Neural crest cell (in vitro differentiated cells): Measurements from ENCODE around the gene PIK3CG. TPM values are rescaled to one million over a fixed set of nuclear protein-coding genes. Genes with fewer than 3 reads are reported as not detected.
"Not testable (repeated sequence)": the region's sequence is repeated elsewhere in the genome, so short reads cannot be mapped to it uniquely, and the experiment has no call there.

Source experiments
- DNase-seq: peaks from one replicate; pipeline ENCODE4 v3.0.0; 2021; ENCODE audit warnings: low read depth, mixed read lengths, low spot score
- H3K27ac Mint-ChIP-seq: one replicate; pipeline ENCODE4 v1.8.0; 2021; ENCODE audit warnings: mild to moderate bottlenecking, mixed read lengths; ENCODE audit not compliant: unreplicated experiment
- H3K27me3 Mint-ChIP-seq: 2 replicates; pipeline ENCODE4 v1.8.0; 2021; ENCODE audit warnings: low read depth, mild to moderate bottlenecking, mixed read lengths
- H3K36me3 Mint-ChIP-seq: 2 replicates; pipeline ENCODE4 v1.8.0; 2021; ENCODE audit warnings: low read depth, mild to moderate bottlenecking, mixed read lengths
- H3K4me1 Mint-ChIP-seq: 2 replicates; pipeline ENCODE4 v1.8.0; 2021; ENCODE audit warnings: mixed read lengths
- H3K4me3 Mint-ChIP-seq: one replicate; pipeline ENCODE4 v1.8.0; 2021; ENCODE audit warnings: mild to moderate bottlenecking, mixed read lengths
- H3K9me3 Mint-ChIP-seq: 2 replicates; pipeline ENCODE4 v1.8.0; 2021; ENCODE audit warnings: mixed read lengths
- CTCF ChIP-seq: fragments of 200-600 bp; sonication (generic); conservative IDR thresholded peaks from 2 replicates; pipeline ENCODE4 v1.5.0; 2021; ENCODE audit warnings: antibody characterized with exemption, mild to moderate bottlenecking
- total RNA-seq: library from RNA; stranded (reverse); gene quantifications from 2 replicates; pipeline ENCODE4 v1.2.1, GENCODE V29; 2021

The PIK3CG gene
- total RNA-seq, 1 donor from 2014 or later, result not detected

- no peaks in the 10 kb centered on the region for H3K36me3 Mint-ChIP-seq
- H3K27me3 Mint-ChIP-seq, result no peaks in the 10 kb centered on the region
- H3K4me3 Mint-ChIP-seq, result no peak overlapping the region
- DNase-seq, result peak; percentile 6
- H3K27ac Mint-ChIP-seq, result no peak overlapping the region
- peaks cover 7% of the 10 kb centered on the region for H3K4me1 Mint-ChIP-seq
- TF ChIP-seq CTCF, result no peak
- H3K9me3 Mint-ChIP-seq, result peaks cover 12% of the 10 kb centered on the region
These were observed 41.5 kb upstream of the PIK3CG start for GRCh38 chr7:106823631-106824030.

GRCh38 chr7:106824458-106824857 is 40.6 kb upstream of the PIK3CG start:
- no peaks in the 10 kb centered on the region for H3K27me3 Mint-ChIP-seq
- no peak for TF ChIP-seq CTCF
- DNase-seq, result no peak
- no peak overlapping the region for H3K27ac Mint-ChIP-seq
- no peaks in the 10 kb centered on the region for H3K36me3 Mint-ChIP-seq
- H3K9me3 Mint-ChIP-seq, result peaks cover 12% of the 10 kb centered on the region
- H3K4me3 Mint-ChIP-seq, result no peak overlapping the region
- peaks cover 7% of the 10 kb centered on the region for H3K4me1 Mint-ChIP-seq

- H3K4me1 Mint-ChIP-seq, result peaks cover 7% of the 10 kb centered on the region
- H3K27me3 Mint-ChIP-seq, result no peaks in the 10 kb centered on the region
- TF ChIP-seq CTCF, result no peak
- H3K27ac Mint-ChIP-seq, result no peak overlapping the region
- no peak for DNase-seq
- H3K9me3 Mint-ChIP-seq, result peaks cover 18% of the 10 kb centered on the region
- H3K36me3 Mint-ChIP-seq, result peaks cover 8% of the 10 kb centered on the region
- H3K4me3 Mint-ChIP-seq, result no peak overlapping the region
These were observed 37.5 kb upstream of the PIK3CG start for GRCh38 chr7:106827626-106828025.

DNA sequence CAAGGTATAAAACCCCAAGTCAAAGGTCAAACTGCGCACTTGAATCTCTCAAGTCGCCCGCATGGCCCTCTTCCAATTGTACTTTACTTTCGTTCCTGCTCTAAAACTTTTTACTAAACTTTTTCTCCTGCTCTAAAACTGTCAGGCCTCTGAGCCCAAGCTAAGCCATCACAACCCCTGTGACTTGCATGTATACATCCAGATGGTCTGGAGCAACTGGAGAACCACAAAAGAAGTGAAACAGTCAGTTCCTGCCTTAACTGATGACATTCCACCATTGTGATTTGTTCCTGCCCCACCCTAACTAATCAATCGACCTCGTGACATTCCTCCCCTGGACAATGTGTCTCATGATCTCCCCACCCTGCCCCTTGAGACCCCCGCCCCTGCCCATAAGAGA is 35.6 kb upstream of the PIK3CG start:
- TF ChIP-seq CTCF, result no peak
- H3K27ac Mint-ChIP-seq, result no peak overlapping the region
- no peak overlapping the region for H3K4me3 Mint-ChIP-seq
- peaks cover 12% of the 10 kb centered on the region for H3K9me3 Mint-ChIP-seq
- H3K27me3 Mint-ChIP-seq, result no peaks in the 10 kb centered on the region
- DNase-seq, result no peak
- H3K36me3 Mint-ChIP-seq, result peaks cover 8% of the 10 kb centered on the region
- no peaks in the 10 kb centered on the region for H3K4me1 Mint-ChIP-seq

GRCh38 chr7:106830896-106831295 is 34.2 kb upstream of the PIK3CG start:
- not testable (repeated sequence) for H3K9me3 Mint-ChIP-seq, H3K4me3 Mint-ChIP-seq, H3K36me3 Mint-ChIP-seq, H3K27ac Mint-ChIP-seq, H3K4me1 Mint-ChIP-seq, H3K27me3 Mint-ChIP-seq, DNase-seq

DNA sequence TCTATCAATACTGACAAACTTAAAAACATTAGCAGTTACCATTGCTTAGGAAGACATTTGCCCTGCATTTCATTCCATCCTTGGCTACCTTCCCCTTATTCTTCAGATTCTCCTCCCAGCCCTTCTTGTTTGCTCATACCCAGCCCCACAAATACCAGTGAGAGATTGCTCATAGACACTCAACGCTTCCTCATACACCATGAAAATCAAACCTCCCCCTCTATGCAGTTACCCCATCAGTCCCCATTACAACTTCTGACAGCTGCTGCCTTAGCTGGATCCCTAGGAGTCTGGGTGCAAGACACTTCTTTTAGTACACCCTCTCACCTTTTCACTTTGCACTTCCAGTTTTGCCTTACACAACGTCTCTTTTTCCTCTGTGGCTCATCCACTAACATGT is 28.3 kb upstream of the PIK3CG start:
- Mint-ChIP-seq H3K27ac (no peak overlapping the region), H3K4me1 (no peaks in the 10 kb centered on the region), H3K27me3 (no peaks in the 10 kb centered on the region), H3K4me3 (no peak overlapping the region), H3K36me3 (no peaks in the 10 kb centered on the region), H3K9me3 (peaks cover 2% of the 10 kb centered on the region)
- no peak for TF ChIP-seq CTCF
- no peak for DNase-seq
